HepG2 (cell line): Measurements from ENCODE around the gene SPIRE1. TPM values are rescaled to one million over a fixed set of nuclear protein-coding genes. Genes with fewer than 3 reads are reported as not detected.

Experiments
- AGO1 ChIP-seq: fragments of 200-400 bp; formaldehyde crosslinking; IDR thresholded peaks from 2 replicates; pipeline ENCODE4 v1.6.1; 2017; ENCODE audit warnings: mild to moderate bottlenecking, low read depth, low read length, moderate library complexity; ENCODE audit not compliant: poor library complexity, severe bottlenecking
- ERF ChIP-seq: IDR thresholded peaks from 2 replicates; pipeline ENCODE4 v1.6.1; 2018; ENCODE audit warnings: missing biosample characterization, missing genetic modification reagents
- IKZF1 ChIP-seq: fragments of 450-650 bp; IDR thresholded peaks from 2 replicates; pipeline ENCODE4 v1.7.1; 2016
- IRF1 ChIP-seq: sonication (generic); formaldehyde crosslinking; IDR thresholded peaks from 2 replicates; pipeline ENCODE4 v1.4.0; 2020; ENCODE audit warnings: low read depth, mild to moderate bottlenecking, missing genetic modification reagents
- KAT8 ChIP-seq: IDR thresholded peaks from 2 replicates; pipeline ENCODE4 v1.6.1; 2016; ENCODE audit warnings: missing genetic modification reagents, missing compliant biosample characterization
- MAFK ChIP-seq, 2 experiments: IDR thresholded peaks in 1 of 2; conservative IDR thresholded peaks in 1 of 2; 2 replicates each; pipeline ENCODE4 v1.6.1; 2011; ENCODE audit warnings: improper control_type of control experiment in 2 of 2, low read length in 2 of 2
- RARA ChIP-seq: IDR thresholded peaks from 2 replicates; pipeline ENCODE4 v1.6.1; 2016; ENCODE audit warnings: missing genetic modification reagents, missing compliant biosample characterization
- RCOR2 ChIP-seq: IDR thresholded peaks from 2 replicates; pipeline ENCODE4 v1.6.1; 2016; ENCODE audit warnings: missing biosample characterization, missing genetic modification reagents
- RFXAP ChIP-seq: sonication (generic); formaldehyde crosslinking; IDR thresholded peaks from 2 replicates; pipeline ENCODE4 v1.4.0; 2020; ENCODE audit warnings: missing genetic modification reagents, borderline replicate concordance
- SNRNP70 ChIP-seq: fragments of 200-400 bp; formaldehyde crosslinking; IDR thresholded peaks from 2 replicates; pipeline ENCODE4 v1.6.1; 2017; ENCODE audit warnings: mild to moderate bottlenecking, low read depth, low read length, moderate library complexity
- TGIF2 ChIP-seq: IDR thresholded peaks from 2 replicates; pipeline ENCODE4 v1.6.1; 2016; ENCODE audit warnings: control low read depth, missing compliant biosample characterization
- UBTF ChIP-seq: sonication (generic); formaldehyde crosslinking; IDR thresholded peaks from 2 replicates; pipeline ENCODE4 v1.4.0; 2020; ENCODE audit warnings: mild to moderate bottlenecking, missing genetic modification reagents
- ZNF562 ChIP-seq: sonication (generic); formaldehyde crosslinking; IDR thresholded peaks from 2 replicates; pipeline ENCODE4 v1.8.0; 2022; ENCODE audit warnings: missing genetic modification reagents, borderline replicate concordance
- ZNF567 ChIP-seq: sonication (generic); formaldehyde crosslinking; IDR thresholded peaks from 2 replicates; pipeline ENCODE4 v1.8.1; 2023; ENCODE audit warnings: mild to moderate bottlenecking, missing genetic modification reagents, borderline replicate concordance
- ZNF674 ChIP-seq: sonication (generic); formaldehyde crosslinking; IDR thresholded peaks from 2 replicates; pipeline ENCODE4 v1.5.0; 2020; ENCODE audit warnings: low read depth, mild to moderate bottlenecking, missing genetic modification reagents
- ZNF879 ChIP-seq: sonication (generic); formaldehyde crosslinking; IDR thresholded peaks from 2 replicates; pipeline ENCODE4 v1.8.1; 2023; ENCODE audit warnings: missing genetic modification reagents
- ZSCAN9 ChIP-seq: IDR thresholded peaks from 2 replicates; pipeline ENCODE4 v1.6.1; 2016; ENCODE audit warnings: borderline replicate concordance
- polyA plus RNA-seq, 8 experiments: library from polyadenylated mRNA; depleted of rRNA in 3 of 8; stranded (reverse) in 7 of 8; unstranded in 1 of 8; fragments of >200 nt; fragmentation: Illumina TruSeq in 4 of 8; extraction: Trizol in 4 of 8; gene quantifications; 2 replicates each; pipeline versions ENCODE4 v1.2.1 to v1.2.3, GENCODE V29; 2011 to 2016; ENCODE audit warnings: low read depth in 4 of 8, missing spikeins in 1 of 8, mixed read lengths in 1 of 8; ENCODE audit not compliant: insufficient read depth in 1 of 8
- total RNA-seq, 5 experiments: library from RNA; depleted of rRNA; stranded (reverse); fragments of >200 nt; fragmentation: Illumina TruSeq; extraction: Trizol; gene quantifications; 2 replicates each; pipeline ENCODE4 v1.2.3, GENCODE V29; 2016; ENCODE audit warnings: low read depth in 1 of 5
- TF ChIP-seq, protein P1 (sequence below), 2 experiments: fragments of 450-650 bp in 1 of 2; sonication (generic) in 1 of 2; formaldehyde crosslinking; IDR thresholded peaks; 2 replicates each; pipeline versions ENCODE4 v1.5.0 to v1.8.0; 2020 to 2022; ENCODE audit warnings: mild to moderate bottlenecking in 1 of 2, missing genetic modification reagents in 1 of 2
- TF ChIP-seq, protein P2 (sequence below), 2 experiments: IDR thresholded peaks; 2 replicates each; pipeline ENCODE4 v1.6.1; 2011 to 2012; ENCODE audit warnings: low read length in 2 of 2, borderline replicate concordance in 1 of 2, low read depth in 1 of 2, mild to moderate bottlenecking in 1 of 2, moderate library complexity in 1 of 2
- TF ChIP-seq, protein P3 (sequence below): sonication (generic); formaldehyde crosslinking; IDR thresholded peaks from 2 replicates; pipeline ENCODE4 v1.5.1; 2020; ENCODE audit warnings: mild to moderate bottlenecking, missing genetic modification reagents, borderline replicate concordance

The SPIRE1 gene
- total and polyA plus RNA-seq, 2 of the 13 experiments (the other 11 are each of a cell fraction or from before 2014, with no cell fraction given): 9.9 to 21.3 TPM

- TF ChIP-seq, protein P1, sequence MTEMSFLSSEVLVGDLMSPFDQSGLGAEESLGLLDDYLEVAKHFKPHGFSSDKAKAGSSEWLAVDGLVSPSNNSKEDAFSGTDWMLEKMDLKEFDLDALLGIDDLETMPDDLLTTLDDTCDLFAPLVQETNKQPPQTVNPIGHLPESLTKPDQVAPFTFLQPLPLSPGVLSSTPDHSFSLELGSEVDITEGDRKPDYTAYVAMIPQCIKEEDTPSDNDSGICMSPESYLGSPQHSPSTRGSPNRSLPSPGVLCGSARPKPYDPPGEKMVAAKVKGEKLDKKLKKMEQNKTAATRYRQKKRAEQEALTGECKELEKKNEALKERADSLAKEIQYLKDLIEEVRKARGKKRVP (CRISPR knock-in tag; IDR thresholded peaks at IDR 0.05): peak in 1 of 2 experiments; percentile 53; a peak in 1 of 4 replicates
- TF ChIP-seq, protein P2, sequence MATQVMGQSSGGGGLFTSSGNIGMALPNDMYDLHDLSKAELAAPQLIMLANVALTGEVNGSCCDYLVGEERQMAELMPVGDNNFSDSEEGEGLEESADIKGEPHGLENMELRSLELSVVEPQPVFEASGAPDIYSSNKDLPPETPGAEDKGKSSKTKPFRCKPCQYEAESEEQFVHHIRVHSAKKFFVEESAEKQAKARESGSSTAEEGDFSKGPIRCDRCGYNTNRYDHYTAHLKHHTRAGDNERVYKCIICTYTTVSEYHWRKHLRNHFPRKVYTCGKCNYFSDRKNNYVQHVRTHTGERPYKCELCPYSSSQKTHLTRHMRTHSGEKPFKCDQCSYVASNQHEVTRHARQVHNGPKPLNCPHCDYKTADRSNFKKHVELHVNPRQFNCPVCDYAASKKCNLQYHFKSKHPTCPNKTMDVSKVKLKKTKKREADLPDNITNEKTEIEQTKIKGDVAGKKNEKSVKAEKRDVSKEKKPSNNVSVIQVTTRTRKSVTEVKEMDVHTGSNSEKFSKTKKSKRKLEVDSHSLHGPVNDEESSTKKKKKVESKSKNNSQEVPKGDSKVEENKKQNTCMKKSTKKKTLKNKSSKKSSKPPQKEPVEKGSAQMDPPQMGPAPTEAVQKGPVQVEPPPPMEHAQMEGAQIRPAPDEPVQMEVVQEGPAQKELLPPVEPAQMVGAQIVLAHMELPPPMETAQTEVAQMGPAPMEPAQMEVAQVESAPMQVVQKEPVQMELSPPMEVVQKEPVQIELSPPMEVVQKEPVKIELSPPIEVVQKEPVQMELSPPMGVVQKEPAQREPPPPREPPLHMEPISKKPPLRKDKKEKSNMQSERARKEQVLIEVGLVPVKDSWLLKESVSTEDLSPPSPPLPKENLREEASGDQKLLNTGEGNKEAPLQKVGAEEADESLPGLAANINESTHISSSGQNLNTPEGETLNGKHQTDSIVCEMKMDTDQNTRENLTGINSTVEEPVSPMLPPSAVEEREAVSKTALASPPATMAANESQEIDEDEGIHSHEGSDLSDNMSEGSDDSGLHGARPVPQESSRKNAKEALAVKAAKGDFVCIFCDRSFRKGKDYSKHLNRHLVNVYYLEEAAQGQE (IDR thresholded peaks at IDR 0.05; ENCODE audit: borderline replicate concordance in 1 of 2, low read depth in 1 of 2, low read length in 2 of 2): no peak
- TF ChIP-seq ZNF562 (CRISPR knock-in tag): no peak
- no peak for TF ChIP-seq IRF1 (CRISPR knock-in tag)
- TF ChIP-seq AGO1: no peak
- no peak; the same call in 1 of the 2 replicates for TF ChIP-seq RCOR2 (CRISPR knock-in tag)
- 0 out of 2 replicates have a peak, but pooled peaks have one; percentile 31 for TF ChIP-seq ERF (CRISPR knock-in tag)
- TF ChIP-seq RFXAP (CRISPR knock-in tag): no peak
- TF ChIP-seq, protein P3, sequence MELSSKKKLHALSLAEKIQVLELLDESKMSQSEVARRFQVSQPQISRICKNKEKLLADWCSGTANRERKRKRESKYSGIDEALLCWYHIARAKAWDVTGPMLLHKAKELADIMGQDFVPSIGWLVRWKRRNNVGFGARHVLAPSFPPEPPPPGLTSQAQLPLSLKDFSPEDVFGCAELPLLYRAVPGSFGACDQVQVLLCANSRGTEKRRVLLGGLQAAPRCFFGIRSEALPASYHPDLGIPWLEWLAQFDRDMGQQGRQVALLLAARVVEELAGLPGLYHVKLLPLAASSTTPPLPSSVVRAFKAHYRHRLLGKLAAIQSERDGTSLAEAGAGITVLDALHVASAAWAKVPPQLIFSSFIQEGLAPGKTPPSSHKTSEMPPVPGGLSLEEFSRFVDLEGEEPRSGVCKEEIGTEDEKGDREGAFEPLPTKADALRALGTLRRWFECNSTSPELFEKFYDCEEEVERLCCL (CRISPR knock-in tag): no peak
- TF ChIP-seq ZNF567: no peak
- no peak for TF ChIP-seq RARA
- no peak for TF ChIP-seq ZNF674 (CRISPR knock-in tag)
- no peak for TF ChIP-seq IKZF1
- TF ChIP-seq ZSCAN9 (CRISPR knock-in tag): peak; percentile 80; the same call in 1 of the 2 replicates
- peak; percentile 20 to 69; a peak in 3 of 4 replicates for TF ChIP-seq MAFK (conservative IDR thresholded peaks at IDR 0.05 in 1 of 2, IDR thresholded peaks at IDR 0.05 in 1 of 2; ENCODE audit: low read length in 2 of 2)
- TF ChIP-seq TGIF2 (CRISPR knock-in tag): no peak
- no peak for TF ChIP-seq UBTF (CRISPR knock-in tag)
- TF ChIP-seq KAT8 (CRISPR knock-in tag): peak; percentile 34; the same call in 1 of the 2 replicates
- TF ChIP-seq ZNF879 (CRISPR knock-in tag): no peak
- TF ChIP-seq SNRNP70: no peak
These were observed 17.7 kb downstream of the SPIRE1 start (continued) for GRCh38 chr18:12639990-12640880.
